Epithelial cell of proximal tubule (primary cell): ENCODE results near the gene MYOZ3. TPM values are rescaled to one million over a fixed set of nuclear protein-coding genes. Genes with fewer than 3 reads are reported as not detected.

Experiments
- DNase-seq: peaks from one replicate; pipeline ENCODE4 v3.0.0-alpha.2; 2011; ENCODE audit warnings: low read depth
- H3K4me3 ChIP-seq: 2 replicates; pipeline ENCODE4 v1.5.1; 2011; ENCODE audit warnings: low read depth, mild to moderate bottlenecking, low read length
- total RNA-seq: library from RNA; depleted of rRNA; stranded (reverse); fragments of >200 nt; gene quantifications from 2 replicates; pipeline ENCODE4 v1.2.3, GENCODE V29; 2015
- TF ChIP-seq, protein P1 (sequence below): conservative IDR thresholded peaks from 2 replicates; pipeline ENCODE4 v1.5.1; 2012; ENCODE audit warnings: low read depth, mild to moderate bottlenecking, low read length

The MYOZ3 gene
- total RNA-seq, 1 donor from 2014 or later, result 2.2 TPM

DNA sequence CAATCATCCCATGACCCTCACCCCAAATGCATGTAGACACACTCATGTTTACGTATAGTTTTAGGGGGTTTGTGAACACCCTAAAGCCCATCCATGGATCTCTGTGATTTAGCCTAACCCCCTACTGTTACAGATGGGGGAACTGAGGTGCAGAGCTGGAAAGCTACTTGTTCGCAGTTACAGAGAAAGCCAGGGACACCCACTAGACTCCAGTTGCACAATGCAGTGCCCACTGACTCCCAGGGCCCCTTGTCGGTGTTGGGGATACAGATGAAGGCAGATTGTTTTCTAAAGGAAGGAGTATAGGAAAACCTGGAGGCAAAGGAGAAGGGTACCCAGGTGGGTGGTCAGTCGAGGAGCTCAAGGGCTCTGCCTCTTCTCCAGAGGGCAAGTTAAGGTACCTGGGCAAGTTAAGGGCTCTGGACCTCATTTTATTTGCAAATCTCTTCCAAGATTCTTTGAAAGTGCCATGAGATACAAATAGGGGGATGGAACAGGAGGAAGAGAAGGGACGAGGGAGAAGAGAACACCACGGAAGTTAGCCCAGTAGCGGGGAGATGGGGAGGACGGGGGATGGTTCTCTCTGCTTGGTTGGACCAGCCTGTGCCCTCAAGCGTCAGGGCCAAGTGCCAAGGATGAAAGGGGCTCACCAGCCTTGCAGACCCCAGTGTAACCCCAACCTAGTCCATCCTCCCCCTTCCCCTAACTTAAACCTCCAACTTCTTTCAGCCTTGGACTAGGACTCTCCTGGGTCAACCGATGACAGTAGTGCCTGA lies 958 bp downstream of the MYOZ3 start:
- DNase-seq, result no peak
- H3K4me3 ChIP-seq, result no peak overlapping the region
- TF ChIP-seq, protein P1, sequence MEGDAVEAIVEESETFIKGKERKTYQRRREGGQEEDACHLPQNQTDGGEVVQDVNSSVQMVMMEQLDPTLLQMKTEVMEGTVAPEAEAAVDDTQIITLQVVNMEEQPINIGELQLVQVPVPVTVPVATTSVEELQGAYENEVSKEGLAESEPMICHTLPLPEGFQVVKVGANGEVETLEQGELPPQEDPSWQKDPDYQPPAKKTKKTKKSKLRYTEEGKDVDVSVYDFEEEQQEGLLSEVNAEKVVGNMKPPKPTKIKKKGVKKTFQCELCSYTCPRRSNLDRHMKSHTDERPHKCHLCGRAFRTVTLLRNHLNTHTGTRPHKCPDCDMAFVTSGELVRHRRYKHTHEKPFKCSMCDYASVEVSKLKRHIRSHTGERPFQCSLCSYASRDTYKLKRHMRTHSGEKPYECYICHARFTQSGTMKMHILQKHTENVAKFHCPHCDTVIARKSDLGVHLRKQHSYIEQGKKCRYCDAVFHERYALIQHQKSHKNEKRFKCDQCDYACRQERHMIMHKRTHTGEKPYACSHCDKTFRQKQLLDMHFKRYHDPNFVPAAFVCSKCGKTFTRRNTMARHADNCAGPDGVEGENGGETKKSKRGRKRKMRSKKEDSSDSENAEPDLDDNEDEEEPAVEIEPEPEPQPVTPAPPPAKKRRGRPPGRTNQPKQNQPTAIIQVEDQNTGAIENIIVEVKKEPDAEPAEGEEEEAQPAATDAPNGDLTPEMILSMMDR, result no peak

DNA sequence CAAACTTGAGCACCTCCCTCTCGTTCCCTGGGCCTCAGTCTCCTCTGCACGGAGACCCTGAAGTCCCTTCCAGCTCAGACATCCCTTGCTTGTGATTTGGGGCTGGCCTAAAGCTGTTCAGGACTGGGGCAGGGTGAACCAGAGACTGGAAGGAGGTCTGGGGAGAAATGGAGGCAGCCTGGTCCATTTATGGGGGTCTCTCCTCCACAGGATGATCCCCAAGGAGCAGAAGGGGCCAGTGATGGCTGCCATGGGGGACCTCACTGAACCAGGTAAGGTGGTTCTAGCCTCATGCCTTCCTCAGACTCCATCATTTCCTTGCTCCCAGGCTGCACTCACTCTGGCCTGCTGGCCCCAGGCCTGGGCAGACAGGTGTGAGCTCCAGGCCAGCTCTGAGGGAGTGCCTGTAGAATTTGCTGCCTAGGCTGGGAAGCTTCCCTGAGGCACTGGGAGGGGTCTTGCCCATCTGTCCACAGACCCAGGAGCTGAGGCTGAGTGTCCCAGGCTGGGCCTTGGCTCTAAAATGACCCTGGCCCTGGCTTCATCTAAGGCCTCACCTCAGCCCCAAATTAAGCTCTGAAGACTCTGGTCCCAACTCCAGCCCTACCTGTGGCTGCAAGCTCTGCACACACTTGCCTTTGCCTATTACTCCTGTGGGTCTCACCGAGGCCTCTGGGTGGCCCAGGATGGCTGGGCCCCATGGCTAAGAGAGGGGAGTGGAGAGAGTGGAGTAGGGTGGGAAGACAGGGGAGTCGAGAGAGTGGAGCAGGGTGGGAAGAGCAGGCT lies 1.9 kb downstream of the MYOZ3 start:
- TF ChIP-seq, protein P1, result no peak
- DNase-seq, result no peak

DNA sequence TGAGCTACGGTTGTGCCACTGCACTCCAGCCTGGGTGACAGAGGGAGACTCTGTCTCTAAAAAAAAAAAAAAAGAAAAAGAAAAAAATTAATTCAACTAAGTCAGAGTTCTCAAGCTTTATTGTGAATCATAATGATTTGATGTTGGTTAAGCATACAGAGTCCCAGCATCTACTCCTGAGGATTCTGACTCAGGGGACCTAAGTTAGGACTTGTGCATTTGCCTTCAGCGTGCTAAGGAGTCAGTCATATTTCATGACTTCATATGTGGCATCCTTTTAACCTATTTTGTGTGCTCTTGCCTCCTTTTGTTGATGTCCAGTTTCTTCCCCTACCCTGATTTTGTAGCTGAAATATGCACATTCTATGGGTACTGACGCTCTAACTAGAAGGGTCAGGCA lies 2.9 kb downstream of the MYOZ3 start:
- no peak for DNase-seq
- TF ChIP-seq, protein P1, result no peak
- no peak overlapping the region for H3K4me3 ChIP-seq

More for the DNA sequence above, 1.9 kb downstream of the MYOZ3 start:
- H3K4me3 ChIP-seq, result no peak overlapping the region

DNA sequence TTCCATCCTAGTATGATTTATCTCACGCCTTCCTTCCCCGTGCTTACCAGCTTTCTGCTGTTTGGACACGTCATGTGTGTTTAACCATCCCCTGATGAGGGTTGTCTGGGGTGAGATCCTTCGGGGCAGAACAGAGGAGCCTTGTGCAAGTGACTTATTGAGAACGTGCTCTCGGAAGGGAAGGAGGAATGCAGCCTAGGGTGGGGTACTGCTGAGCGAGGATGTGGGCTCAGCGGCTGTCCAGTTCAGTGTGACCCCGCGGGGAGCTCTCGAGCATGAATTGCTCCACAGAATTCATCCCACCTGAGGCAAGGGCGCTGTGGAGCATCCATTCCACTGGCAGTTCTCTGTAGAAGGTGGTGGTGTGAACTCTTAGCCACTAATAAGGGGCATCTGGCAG lies 4.0 kb downstream of the MYOZ3 start:
- TF ChIP-seq, protein P1, result no peak
- no peak overlapping the region for H3K4me3 ChIP-seq
- no peak for DNase-seq

DNA sequence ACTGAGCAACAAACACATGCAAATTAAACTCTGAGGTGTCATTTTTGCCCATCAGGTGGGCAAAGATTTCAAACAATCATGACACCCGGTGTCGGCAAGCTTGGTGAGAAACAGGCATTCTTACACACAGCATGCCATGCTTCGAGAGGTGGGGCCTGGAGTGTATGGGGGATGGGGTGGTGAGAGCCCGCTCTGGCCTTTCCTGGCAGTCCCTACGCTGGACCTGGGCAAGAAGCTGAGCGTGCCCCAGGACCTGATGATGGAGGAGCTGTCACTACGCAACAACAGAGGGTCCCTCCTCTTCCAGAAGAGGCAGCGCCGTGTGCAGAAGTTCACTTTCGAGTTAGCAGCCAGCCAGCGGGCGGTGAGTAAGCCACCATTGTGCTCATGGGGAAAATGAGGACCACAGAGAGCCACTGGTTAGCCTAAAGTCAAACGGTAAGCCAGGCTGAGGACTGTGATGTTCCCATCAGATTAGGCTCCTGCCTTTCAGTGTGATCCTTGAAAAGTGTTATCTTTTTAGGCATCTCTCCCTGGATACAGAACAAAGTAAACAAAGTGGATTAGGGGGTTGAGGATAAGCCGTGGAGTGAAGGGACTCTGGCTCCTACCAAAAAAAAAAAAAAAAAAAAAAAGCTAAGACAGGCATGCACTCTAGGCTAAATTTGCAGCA lies 9.4 kb downstream of the MYOZ3 start:
- DNase-seq, result no peak
- TF ChIP-seq, protein P1, result no peak
- H3K4me3 ChIP-seq, result no peak overlapping the region

DNA sequence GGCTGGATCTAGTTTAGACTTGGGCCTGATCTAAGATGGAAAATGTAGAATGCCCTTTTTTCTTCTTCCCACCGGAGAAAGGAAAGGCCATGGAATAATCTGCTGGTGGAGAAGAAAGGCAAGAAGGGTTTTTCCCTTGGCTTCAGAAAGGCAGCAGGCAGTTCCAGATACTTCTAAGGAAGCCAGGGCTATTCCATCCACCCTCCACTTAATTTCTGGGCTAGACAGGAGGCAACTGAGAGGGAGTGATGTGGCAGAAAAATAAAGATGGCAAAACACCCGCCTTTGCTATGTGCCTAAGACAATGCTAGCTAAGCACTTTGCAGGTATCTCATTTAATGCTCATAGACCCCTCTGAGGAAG lies 9.9 kb downstream of the MYOZ3 start:
- TF ChIP-seq, protein P1, result no peak
- no peak for DNase-seq
- H3K4me3 ChIP-seq, result no peak overlapping the region
